Dermis microvascular lymphatic vessel endothelial cell (primary cell): ENCODE measurements around the gene SLC9C1. TPM values are rescaled to one million over a fixed set of nuclear protein-coding genes. Genes with fewer than 3 reads are reported as not detected.

Experiments used
- DNase-seq, 2 donors: peaks; one replicate each; pipeline versions ENCODE4 v3.0.0 to v3.0.0-alpha.2; 2010; ENCODE audit warnings: low read depth in 2 of 2
- total RNA-seq: library from RNA; depleted of rRNA; stranded (reverse); fragments of >200 nt; gene quantifications from 2 replicates; pipeline ENCODE4 v1.2.1, GENCODE V29; 2014

The SLC9C1 gene
- total RNA-seq, 1 donor from 2014 or later: under 0.01 TPM

DNA sequence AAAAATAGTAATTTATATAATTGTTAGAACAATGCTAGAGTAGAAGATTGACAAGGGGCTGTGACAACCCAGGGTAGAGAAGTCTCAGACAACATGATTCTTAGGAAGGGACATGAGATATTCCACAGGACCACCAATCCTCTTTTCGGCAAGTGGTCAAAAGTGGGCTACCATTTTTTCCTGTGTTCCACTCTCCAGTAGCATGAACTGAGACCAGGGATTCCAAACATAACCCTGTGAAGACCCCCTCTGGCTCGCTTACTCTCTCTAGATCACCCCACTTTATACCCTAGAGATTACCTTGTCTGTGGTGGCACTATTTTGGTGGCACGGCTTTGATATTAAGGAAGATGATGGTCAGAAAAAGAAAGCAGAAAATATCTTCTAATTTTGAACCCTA is 161.9 kb downstream of the SLC9C1 start:
- no peak for DNase-seq

DNA sequence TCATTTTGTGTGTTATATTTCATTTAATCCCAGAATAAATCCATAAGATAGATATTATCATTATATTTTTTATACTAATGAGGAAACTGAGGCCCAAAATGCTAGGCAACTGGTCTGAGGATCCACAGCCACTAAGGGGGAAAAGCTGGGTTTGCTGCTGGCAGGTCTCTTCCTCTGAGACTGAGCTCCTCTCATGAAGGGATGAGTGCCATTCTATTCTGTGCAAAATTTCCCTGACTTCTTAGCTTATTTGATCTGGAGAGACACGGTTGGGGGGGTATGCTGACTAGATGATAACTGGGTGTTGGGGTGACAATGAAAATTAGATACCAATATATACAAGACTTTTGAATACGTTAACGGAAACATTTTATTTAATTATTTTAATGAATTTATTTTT is 162.9 kb downstream of the SLC9C1 start:
- DNase-seq: no peak

DNA sequence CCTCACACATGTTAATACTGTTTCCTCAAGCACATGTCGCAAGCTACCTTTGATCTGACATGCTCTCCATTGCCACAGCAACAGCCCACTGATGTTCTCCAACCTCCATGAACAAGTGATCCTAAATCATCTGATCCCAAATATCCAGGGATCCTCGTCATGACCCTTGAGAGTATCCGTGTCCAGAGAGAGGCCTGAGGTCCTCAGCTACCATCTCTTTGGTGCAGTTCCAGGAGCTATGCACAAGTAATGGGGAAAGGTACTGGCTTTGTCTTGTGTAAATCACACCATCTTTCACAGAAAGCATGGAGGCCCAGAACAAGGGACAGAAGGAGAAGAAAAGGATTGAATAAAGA is 163.4 kb downstream of the SLC9C1 start:
- DNase-seq: no peak

DNA sequence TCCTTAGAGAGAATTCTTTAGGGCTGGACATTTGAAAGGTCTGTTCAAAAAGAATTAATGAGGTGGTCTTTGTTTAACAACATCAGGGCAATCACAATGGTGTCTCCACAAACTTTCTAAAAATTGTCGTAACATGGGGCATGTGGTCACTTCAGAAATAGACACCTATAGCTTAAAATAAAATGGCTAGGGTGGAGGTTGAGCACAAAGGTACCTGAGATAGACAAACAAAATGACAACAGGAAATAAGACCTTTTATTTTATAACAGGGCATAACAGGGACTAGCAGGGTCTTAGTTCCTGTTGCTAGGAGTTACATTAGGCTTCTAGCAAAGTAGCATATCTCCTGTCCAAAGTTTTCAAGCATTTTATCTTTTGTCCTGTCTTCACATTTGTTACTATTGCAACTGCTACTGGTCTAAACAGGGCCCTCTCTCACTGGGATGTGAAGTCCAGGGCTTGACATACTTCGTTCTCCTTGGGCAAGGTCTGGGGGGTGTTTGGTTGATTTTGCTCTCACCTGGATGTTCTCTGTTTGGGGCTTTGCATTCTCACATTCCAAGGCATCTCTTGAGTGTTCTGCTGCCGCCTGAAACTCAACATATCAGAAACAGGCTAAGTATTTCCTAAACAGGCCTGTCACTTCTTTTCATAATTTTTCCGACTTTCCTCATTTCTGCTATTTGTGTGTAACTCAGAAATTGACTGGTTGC is 163.9 kb downstream of the SLC9C1 start:
- DNase-seq: no peak

DNA sequence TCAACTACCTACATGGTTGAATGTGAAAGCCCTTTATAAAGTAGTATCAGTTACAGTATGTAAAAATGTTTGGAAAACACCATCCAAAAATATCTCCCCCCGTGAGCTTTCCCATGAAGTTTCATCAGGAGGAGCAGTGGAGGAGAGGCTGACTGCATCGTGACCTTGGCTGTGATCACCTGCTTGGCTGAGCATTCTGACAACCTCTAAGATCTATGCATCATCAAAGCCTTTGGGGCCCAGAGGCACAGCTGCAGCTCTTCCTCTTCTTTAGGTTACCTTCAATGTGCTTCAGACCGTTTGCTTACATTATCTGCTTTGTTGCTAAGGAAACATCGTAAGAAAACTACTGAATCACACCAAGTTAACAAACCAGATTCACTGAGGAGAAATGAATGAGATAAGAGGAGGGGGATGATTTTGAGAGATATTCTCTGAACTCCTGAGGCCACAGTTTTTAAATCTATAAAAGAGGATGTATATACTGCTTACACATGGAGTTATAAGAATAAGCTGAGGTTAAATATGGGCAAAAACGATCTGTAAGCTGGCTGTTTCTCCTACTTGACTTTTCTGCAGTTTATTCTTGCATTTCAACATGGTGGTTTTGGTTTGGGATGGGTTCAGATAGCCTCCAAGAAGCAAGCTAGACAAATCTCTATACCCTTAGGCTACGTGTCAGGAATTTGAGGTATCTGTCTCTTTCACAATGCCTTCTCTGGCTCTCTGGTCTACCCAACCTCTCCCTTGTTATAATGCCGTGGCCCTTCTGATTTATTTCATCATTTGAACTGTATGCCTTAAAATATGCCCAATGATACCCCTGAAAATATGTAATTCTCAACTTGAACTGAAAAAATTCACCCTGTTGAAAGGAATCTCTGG is 164.9 kb downstream of the SLC9C1 start:
- no peak for DNase-seq

DNA sequence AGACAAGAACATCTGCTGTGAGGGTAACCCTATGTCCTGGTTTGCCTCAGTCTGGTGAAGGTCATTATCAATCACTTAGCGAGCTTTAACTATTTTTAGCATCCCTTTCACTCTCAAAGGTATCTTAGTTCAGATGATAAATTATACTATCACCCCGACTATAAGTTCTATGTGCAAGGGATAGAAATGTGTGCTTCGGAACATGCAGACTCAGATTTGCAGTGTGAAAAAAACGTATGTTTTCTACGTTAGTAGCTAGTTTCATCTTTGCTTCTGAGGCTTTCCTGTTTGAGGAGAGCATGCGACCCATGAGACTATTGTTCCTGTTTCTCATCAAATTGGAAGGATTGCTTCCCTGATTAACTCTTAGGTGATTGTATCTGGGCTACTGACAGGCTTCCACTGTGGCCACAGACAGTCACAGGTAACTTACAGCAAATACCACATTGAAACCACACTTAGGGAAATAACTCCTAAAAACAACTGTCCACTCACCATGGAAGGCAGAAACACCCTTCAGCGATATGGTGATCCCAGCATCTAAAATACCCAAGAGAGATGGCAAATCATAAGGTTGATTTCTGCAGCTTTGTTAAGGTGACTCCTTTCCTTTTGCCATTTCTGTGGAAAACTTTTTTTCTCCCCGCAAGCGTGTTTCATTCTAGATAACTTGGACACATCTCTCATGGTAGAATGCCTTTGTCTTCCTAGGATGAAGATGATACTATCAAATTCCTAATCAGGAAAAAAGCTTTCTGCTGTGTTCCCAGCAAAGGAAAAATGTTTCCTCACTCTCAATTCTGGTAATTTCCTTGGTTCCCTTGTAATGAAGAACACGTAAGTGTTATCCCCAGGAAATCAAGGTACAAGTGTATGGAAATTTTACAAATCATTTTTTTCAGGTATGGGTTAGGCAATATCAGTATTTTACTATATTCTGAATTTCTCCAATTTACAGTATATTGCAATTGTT is 166.2 kb downstream of the SLC9C1 start:
- DNase-seq: no peak

DNA sequence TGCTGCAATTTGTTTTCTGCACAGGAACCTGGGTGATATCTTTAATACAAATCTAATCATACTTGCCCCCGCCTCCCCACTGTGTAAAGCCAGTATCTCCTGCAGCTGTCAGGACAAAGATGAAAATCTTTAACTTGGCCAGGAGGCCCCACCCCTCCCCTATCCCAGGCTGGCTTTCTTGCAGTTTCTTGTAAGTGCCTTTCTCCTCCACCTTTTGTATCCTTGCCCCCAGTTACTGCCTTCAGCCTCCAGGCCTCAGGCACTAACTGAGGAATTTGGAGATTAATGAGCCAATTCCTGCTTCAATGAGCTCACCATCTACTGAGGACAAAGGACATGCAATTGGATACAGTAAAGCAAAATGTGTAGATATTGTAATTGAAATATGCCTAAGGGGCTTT is 167.5 kb downstream of the SLC9C1 start:
- no peak for DNase-seq

DNA sequence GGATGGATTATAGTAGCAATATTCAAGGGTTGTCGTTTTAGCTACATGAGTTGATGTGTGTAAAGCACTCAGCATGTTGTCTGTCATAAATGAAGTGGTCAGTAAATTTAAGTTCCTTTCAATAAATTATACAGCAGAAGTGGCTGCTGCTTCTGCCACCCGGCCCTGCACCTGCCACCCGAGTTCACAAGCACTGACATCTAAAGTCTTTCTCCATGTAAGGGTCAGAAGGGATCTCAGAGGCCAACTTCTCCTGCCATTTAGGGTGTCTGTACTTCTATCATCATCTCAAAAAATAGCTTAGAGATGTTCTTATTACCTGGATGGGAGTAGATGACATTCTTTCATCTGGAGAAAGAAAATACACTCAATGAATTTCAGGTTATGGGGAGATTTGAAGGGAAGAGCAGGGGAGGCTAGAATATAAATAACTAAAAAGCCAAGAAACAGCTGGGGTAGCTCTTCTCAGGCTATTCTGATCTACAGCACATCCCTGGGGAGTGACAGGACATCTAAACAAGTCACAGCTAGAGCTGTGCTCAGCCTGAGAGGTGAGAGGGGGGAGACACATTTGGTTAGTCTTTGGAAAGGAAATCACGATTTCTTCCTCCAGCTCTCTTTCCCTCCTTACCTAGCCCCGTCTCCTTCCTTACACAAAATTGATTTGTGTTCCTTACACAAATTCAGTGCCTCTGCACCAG is 169.0 kb downstream of the SLC9C1 start:
- no peak for DNase-seq

DNA sequence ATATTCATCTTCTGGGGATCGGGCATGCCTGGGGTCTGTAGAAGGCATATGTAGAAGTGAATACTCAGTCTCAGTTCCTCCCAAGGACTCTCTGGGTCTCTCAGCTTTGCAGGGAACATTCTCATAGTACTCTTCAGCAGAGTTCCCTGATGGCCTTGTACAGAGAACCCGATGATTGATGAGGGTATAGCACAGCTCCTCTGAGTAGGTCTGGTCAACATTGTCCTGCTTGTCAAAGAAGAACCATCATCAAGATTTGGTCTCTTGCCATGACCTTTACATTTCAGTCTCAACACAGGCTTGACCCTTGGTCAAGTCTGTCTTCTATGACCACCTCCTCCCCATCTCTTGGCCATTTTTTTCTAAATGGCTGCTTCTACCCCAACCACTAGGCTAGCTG is 170.5 kb downstream of the SLC9C1 start:
- no peak for DNase-seq

DNA sequence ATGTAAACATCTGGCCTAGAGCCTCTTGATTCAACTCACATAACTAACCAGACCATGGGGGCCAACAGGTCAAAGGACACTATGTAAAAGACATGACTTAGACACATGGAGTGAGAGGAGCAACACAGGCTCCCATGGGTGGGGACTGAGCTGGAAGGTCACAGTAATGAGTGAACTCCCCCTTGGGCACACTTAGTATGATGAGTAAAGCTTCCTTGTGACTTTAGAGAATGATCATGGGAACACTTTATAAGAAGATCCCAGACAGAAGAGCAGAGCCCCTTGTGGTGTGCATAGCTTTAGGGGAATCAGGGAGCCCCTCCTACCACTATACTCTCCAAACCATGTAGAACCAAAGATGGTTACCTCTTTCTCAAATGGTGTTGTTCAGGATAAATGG is 171.1 kb downstream of the SLC9C1 start:
- no peak for DNase-seq

DNA sequence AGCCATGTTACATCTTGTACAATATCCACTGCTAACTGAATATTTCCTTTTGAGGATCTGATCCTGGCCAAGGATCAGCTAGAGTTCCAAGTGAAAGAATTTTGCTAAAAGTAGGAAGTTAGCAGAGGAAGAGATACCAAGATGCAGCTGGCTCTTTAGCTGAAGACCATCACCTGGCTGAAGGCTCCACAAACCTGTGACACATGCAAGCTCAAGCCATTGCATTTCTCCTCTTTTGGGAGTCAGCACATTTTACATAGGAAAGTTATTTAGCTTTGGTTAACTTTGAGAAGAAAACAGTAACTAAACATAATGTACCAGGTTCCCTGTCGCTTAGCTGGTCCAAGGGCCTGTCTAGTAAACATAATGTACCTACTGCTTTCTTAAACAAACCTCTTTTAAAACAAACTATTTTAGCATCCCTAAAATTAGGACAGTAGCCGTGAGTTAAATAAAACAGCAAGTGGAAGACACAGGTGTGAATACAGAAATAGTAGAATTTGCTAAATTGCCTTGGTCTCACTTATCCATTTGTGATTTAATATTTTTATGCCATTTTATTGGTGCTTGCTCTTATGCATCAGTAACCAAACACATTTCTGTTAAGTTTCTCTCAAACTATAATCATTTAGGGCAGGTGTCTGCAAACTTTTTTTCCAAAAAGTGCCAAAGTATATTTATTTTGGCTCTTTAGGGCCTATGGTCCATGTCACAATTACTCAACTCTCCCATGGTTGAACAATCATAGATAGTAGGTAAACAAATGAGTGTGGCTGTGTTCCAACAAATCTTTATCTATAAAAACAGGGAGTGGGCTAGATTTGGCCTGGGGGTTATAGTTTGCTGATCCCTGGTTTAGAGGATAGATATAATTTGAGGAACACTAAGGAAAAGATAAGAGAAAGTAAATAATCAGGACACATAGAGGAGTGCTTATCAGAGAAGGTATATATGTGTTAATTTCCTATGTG is 172.2 kb downstream of the SLC9C1 start:
- DNase-seq: peak; percentile 30 to 39

DNA sequence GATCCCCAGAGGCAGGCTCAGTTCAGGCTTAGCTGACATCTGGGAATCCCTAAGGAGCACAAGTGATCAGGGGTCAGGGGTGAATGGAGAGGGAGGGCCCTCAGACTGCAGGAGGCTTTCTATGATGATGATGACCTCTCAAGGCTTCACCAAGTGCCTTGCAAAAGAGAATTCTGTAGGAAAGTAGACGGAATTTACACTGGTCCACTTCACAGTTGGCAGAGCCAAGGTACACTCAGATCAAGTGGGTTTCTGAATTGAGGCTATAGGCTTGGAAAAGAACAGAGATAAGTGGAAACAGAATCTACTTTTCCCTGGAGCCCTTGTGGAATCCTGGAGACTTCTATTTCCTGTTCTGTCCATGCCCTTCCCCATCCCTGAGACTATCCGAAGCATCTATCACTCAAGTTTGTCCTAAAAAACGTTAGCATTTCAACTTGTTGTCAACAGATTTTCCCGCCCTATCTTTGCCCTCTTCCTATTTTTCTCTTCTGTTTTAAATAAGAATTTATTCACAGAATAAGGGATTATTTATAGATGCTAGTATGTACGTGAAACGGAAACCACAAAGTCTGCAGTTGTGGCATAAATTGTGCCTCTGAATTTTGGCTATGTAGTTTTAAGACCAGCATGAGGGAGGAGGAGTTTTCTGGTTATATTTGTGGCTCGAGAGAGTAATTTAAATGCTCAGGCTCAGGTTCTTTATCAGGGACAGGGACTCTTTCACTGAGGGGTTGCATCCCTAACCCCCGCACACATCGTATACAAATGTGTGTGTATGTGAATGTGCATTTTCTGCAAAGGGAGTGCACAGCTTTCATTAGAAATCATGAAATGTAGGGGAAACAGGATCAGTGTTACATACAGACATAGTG is 173.8 kb downstream of the SLC9C1 start:
- DNase-seq: no peak

DNA sequence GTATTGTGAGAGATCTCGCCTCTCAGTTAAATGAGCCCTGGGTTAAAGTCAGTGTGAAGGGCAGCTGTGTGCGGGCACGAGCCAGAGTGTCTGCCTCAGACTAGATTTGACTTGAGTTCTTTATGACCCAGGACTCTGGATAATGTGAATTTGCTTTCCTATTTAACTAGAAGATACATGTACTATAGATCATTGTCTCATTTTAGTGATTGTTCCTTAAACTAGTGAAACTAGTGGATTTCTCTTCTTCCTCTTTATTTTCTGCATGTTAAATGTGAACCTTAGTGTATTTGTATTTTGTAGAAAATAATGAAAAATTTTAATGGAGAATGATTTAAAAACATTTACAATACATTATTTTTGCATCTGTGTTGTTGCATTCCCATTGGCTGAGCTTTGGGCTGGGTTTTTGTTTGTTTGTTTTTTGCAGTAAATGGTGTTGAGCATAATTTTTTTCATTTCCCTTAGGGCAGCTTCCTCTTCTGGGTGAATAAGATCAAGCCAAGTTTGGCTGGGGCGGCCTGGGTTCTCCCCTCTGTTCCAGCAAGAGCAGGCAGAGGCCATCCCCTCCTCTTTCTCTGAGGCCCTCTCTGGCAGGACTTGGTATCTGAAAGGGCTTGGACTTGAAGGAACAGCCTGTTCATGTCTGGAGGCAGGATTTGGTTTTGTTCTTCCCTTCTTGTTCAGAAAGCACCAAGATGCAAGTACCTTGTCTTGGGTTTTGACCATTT is 176.0 kb downstream of the SLC9C1 start:
- DNase-seq: no peak

DNA sequence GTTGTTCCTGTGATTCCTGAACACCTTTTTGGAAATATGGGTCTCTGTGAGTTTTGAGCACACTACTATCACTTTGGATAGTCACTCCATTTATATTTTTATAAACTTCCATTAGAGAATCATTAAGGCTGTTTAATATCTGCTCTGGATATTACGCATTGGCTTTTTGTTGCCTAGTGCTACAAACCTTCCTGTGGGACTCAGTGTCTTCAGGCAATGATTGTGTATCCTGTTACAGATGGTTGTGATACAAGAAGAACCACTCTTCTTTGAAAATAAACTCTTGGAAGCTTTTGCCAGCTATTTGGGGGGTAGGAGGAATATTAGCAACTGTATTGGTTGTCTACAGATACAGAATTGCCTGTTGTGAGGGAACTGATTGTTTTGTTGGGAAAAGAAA is 176.6 kb downstream of the SLC9C1 start:
- DNase-seq: no peak

DNA sequence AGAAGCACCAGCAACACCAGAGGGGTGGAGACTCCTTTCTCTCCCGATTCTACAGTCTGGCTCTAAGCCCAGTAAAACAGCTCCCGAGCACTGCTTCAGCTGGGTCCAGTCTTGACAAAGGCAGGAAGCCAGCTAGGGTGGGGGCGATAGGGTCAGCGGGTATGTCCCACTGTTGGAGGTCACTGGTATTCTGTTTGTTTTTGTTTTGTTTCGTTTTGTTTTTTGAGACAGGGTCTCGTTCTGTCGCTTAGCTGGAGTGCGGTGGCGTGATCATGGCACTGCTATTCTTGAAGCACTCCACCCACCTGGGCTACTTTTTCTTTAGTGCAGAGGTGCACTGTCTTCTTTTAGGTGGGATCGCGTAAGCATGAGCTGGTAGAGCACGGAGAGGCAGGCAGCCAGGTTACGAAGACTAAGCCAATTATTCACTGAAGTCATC is 177.2 kb downstream of the SLC9C1 start:
- peak in 1 of 2 donors; percentile 68 for DNase-seq

DNA sequence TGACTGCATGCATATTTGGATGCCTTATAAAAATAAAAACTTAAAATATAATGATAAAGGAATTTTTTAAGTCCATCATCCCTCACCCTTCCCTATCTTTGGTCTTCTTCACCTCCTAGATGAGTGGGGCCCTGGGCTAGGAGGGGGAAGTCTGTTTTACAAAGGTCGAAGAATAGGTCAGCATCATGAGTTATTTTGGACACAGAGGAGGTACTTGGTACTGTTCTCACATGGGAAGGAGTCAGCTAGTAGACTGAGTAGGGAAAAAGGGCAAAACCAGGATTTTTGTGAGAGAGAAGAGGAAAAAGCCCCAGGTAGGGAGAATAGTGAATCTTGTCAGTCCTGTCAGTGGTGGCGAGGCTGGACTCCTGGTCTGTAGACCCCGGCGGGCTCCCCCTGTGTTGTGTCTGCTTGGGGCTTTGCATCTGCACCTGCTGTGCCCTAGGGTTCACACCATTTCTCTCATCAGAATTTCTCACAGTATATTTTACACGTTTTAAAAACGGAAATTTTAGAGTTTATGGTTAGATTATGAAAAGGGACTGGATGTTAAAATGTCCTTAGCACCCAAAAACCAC is 178.1 kb downstream of the SLC9C1 start:
- no peak for DNase-seq

DNA sequence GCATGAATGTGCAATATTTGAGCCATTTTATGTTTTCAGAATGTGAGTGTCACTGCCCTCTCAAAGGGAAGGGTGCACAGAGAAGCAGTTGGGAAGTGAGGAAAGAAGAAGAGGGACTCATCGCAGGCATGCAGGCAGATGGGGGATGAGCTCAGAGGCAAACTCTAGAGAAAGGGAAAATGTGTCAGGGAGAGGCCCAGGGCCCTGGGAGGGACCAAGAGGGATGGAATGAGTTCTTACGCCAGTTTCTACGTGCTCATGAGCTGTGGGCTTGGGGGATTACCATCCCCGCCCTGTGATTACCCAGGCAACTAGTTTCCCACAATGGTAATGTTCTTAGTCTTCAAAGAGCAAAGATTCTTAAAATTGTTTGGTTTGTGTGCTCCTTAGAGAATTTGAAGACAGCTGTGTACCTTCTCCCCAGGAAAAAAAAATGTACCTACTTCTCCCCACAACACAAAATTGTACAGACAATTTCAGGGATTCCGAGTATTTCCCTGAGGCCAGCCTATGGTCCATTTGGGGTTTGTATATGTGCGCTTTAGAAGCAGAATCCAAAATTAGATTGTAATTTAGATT is 178.8 kb downstream of the SLC9C1 start:
- no peak for DNase-seq
